T-helper 2 cell (primary cell): Measurements from ENCODE around the gene ABAT.
"Not testable (repeated sequence)": the region's sequence is repeated elsewhere in the genome, so short reads cannot be mapped to it uniquely, and the experiment has no call there.

Experiments used
- DNase-seq, 5 experiments: peaks; one replicate each; pipeline versions ENCODE4 v3.0.0 to v3.0.0-alpha.2; 2012 to 2022

The ABAT gene

GRCh38 chr16:8751481-8752311 is 77.3 kb downstream of the ABAT start:
- DNase-seq = no peak

GRCh38 chr16:8752706-8753105 is 78.3 kb downstream of the ABAT start:
- DNase-seq = no peak

GRCh38 chr16:8753416-8754054 is 79.1 kb downstream of the ABAT start:
- no peak for DNase-seq

- no peak for DNase-seq
These were observed 82.3 kb downstream of the ABAT start for GRCh38 chr16:8756755-8757154.

GRCh38 chr16:8758022-8758421 is 83.6 kb downstream of the ABAT start:
- no peak for DNase-seq

- DNase-seq = no peak
These were observed 85.6 kb downstream of the ABAT start for GRCh38 chr16:8760021-8760420.

- DNase-seq = no peak
These were observed 86.7 kb downstream of the ABAT start for GRCh38 chr16:8761078-8761477.

- no peak for DNase-seq
These were observed 87.8 kb downstream of the ABAT start for GRCh38 chr16:8762254-8762653.

- DNase-seq = no peak
These were observed 88.7 kb downstream of the ABAT start for GRCh38 chr16:8763083-8763482.

GRCh38 chr16:8763899-8764298 is 89.5 kb downstream of the ABAT start:
- DNase-seq = no peak

GRCh38 chr16:8764525-8765250 is 90.3 kb downstream of the ABAT start:
- DNase-seq = no peak

- DNase-seq = no peak
These were observed 92.8 kb downstream of the ABAT start for GRCh38 chr16:8767176-8767575.

- DNase-seq = no peak
These were observed 93.9 kb downstream of the ABAT start for GRCh38 chr16:8768283-8768682.

- DNase-seq = no peak
These were observed 94.3 kb downstream of the ABAT start for GRCh38 chr16:8768692-8769091.

GRCh38 chr16:8773537-8773936 is 99.1 kb downstream of the ABAT start:
- DNase-seq = no peak

GRCh38 chr16:8774208-8774607 is 99.8 kb downstream of the ABAT start:
- no peak for DNase-seq

GRCh38 chr16:8775359-8775758 is 100.9 kb downstream of the ABAT start:
- no peak for DNase-seq

- no peak for DNase-seq
These were observed 101.7 kb downstream of the ABAT start for GRCh38 chr16:8776129-8776584.

- DNase-seq = no peak
These were observed 102.8 kb downstream of the ABAT start for GRCh38 chr16:8777217-8777616.

- no peak for DNase-seq
These were observed 107.4 kb downstream of the ABAT start for GRCh38 chr16:8781797-8782196.

- no peak for DNase-seq
These were observed 108.3 kb downstream of the ABAT start for GRCh38 chr16:8782673-8783072.

- DNase-seq = no peak
These were observed 111.0 kb downstream of the ABAT start for GRCh38 chr16:8785408-8785807.

- DNase-seq = not testable (repeated sequence)
These were observed 111.9 kb downstream of the ABAT start for GRCh38 chr16:8786316-8786715.
